Measurements from ENCODE around the gene TFCP2. TPM values are rescaled to one million over a fixed set of nuclear protein-coding genes. Genes with fewer than 3 reads are reported as not detected.

The TFCP2 gene
- total RNA-seq, 4 donors from 2014 or later, result 12.3 to 16.6 (median 14.2) TPM

GRCh38 chr12:51197736-51198567 lies 25.0 kb upstream of the TFCP2 start:
- no CpG with 5 or more reads among the region's 38 CpGs for WGBS, 2 donors (ENCODE audit: low coverage in 1 of 2)
- no peaks in the 10 kb centered on the region for H3K4me1 ChIP-seq
- H3K27me3 ChIP-seq, result no peaks in the 10 kb centered on the region
- H3K9me3 ChIP-seq, result no peaks in the 10 kb centered on the region
- TF ChIP-seq EP300 (IDR thresholded peaks at IDR 0.05), result no peak
- ATAC-seq, result no peak
- H3K36me3 ChIP-seq, result peaks cover 0 to 84% of the 10 kb centered on the region in 2 donors
- no peak overlapping the region for H3K4me3 ChIP-seq
- no peak overlapping the region for H3K27ac ChIP-seq

- TF ChIP-seq POLR2AphosphoS5 (IDR thresholded peaks at IDR 0.05) (no peak), EP300 (IDR thresholded peaks at IDR 0.05) (no peak), POLR2A (IDR thresholded peaks at IDR 0.05) (no peak), CTCF (IDR thresholded peaks at IDR 0.05) (no peak)
- no peaks in the 10 kb centered on the region for H3K27me3 ChIP-seq
- no peak for ATAC-seq
- no peak overlapping the region for H3K4me3 ChIP-seq
- WGBS, 2 donors (ENCODE audit: low coverage in 1 of 2), result 80% methylated on average over 2 of the region's 9 CpGs; no CpG with 5 or more reads in 1 of the 2 donors
- no peaks in the 10 kb centered on the region for H3K9me3 ChIP-seq
- peaks cover 0 to 91% of the 10 kb centered on the region in 2 donors for H3K36me3 ChIP-seq
- no peaks in the 10 kb centered on the region for H3K4me1 ChIP-seq
- H3K27ac ChIP-seq, result no peak overlapping the region
Measured at GRCh38 chr12:51196547-51196946, 23.6 kb upstream of the TFCP2 start.

GRCh38 chr12:51195841-51196240 lies 22.9 kb upstream of the TFCP2 start:
- H3K36me3 ChIP-seq, result peaks cover 0 to 94% of the 10 kb centered on the region in 2 donors
- H3K27ac ChIP-seq, result no peak overlapping the region
- ATAC-seq, result peak; percentile 11
- H3K27me3 ChIP-seq, result no peaks in the 10 kb centered on the region
- H3K4me1 ChIP-seq, result no peaks in the 10 kb centered on the region
- no peak overlapping the region for H3K4me3 ChIP-seq
- H3K9me3 ChIP-seq, result no peaks in the 10 kb centered on the region
- TF ChIP-seq POLR2AphosphoS5 (IDR thresholded peaks at IDR 0.05) (no peak), EP300 (IDR thresholded peaks at IDR 0.05) (no peak), CTCF (IDR thresholded peaks at IDR 0.05) (no peak), POLR2A (IDR thresholded peaks at IDR 0.05) (no peak)
- WGBS, 2 donors (ENCODE audit: low coverage in 1 of 2), result no CpG with 5 or more reads among the region's 7 CpGs

- peaks cover 0 to 2% (median 0%) of the 10 kb centered on the region in 3 donors for H3K4me1 ChIP-seq
- H3K4me3 ChIP-seq, result no peak overlapping the region
- no peak for ATAC-seq
- H3K27me3 ChIP-seq, result no peaks in the 10 kb centered on the region
- WGBS, 2 donors (ENCODE audit: low coverage in 1 of 2), result 87% methylated on average over 4 of the region's 5 CpGs; no CpG with 5 or more reads in 1 of the 2 donors
- peaks cover 0 to 85% of the 10 kb centered on the region in 2 donors for H3K36me3 ChIP-seq
- no peaks in the 10 kb centered on the region for H3K9me3 ChIP-seq
- no peak for TF ChIP-seq POLR2A (IDR thresholded peaks at IDR 0.05)
- no peak for TF ChIP-seq EP300 (IDR thresholded peaks at IDR 0.05)
- no peak for TF ChIP-seq POLR2AphosphoS5 (IDR thresholded peaks at IDR 0.05)
- no peak for TF ChIP-seq CTCF (IDR thresholded peaks at IDR 0.05)
- no peak overlapping the region for H3K27ac ChIP-seq
Measured at GRCh38 chr12:51192284-51192671, 19.3 kb upstream of the TFCP2 start.

GRCh38 chr12:51191516-51192283 lies 18.8 kb upstream of the TFCP2 start:
- H3K4me1 ChIP-seq, result peaks cover 0 to 7% (median 0%) of the 10 kb centered on the region in 3 donors
- no peak overlapping the region for H3K27ac ChIP-seq
- no peaks in the 10 kb centered on the region for H3K27me3 ChIP-seq
- no peaks in the 10 kb centered on the region for H3K9me3 ChIP-seq
- TF ChIP-seq POLR2A (IDR thresholded peaks at IDR 0.05), result no peak
- TF ChIP-seq CTCF (IDR thresholded peaks at IDR 0.05), result no peak
- TF ChIP-seq POLR2AphosphoS5 (IDR thresholded peaks at IDR 0.05), result no peak
- no peak for TF ChIP-seq EP300 (IDR thresholded peaks at IDR 0.05)
- WGBS, 2 donors (ENCODE audit: low coverage in 1 of 2), result 40 to 90% methylated on average over 1 to 2 of the region's 12 CpGs
- no peak overlapping the region for H3K4me3 ChIP-seq
- ATAC-seq, result no peak
- peaks cover 0 to 81% of the 10 kb centered on the region in 2 donors for H3K36me3 ChIP-seq
